Myocyte (in vitro differentiated cells): ENCODE data around the gene OR2V2. TPM values are rescaled to one million over a fixed set of nuclear protein-coding genes. Genes with fewer than 3 reads are reported as not detected.
"Not testable (repeated sequence)": the region's sequence is repeated elsewhere in the genome, so short reads cannot be mapped to it uniquely, and the experiment has no call there.

Source experiments
- DNase-seq: peaks from one replicate; pipeline ENCODE4 v3.0.0-alpha.2; 2012; ENCODE audit warnings: low read depth
- polyA plus RNA-seq: library from polyadenylated mRNA; unstranded; fragments of >200 nt; gene quantifications from one replicate; pipeline ENCODE4 v1.2.1, GENCODE V29; 2012; ENCODE audit warnings: missing spikeins
- total RNA-seq: library from RNA; depleted of rRNA; stranded (reverse); fragments of >200 nt; gene quantifications from 2 replicates; pipeline ENCODE4 v1.2.3, GENCODE V29; 2014

The OR2V2 gene, protein sequence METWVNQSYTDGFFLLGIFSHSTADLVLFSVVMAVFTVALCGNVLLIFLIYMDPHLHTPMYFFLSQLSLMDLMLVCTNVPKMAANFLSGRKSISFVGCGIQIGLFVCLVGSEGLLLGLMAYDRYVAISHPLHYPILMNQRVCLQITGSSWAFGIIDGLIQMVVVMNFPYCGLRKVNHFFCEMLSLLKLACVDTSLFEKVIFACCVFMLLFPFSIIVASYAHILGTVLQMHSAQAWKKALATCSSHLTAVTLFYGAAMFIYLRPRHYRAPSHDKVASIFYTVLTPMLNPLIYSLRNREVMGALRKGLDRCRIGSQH
- not detected in 2 replicates for total RNA-seq
- polyA plus RNA-seq = not detected

GRCh38 chr5:181146927-181147636 lies at the start of gene OR2V2:
OR2V2 (plus strand) TSS chr5:181147586; CDS start chr5:181154943, 7,357 bp downstream.
- not testable (repeated sequence) for DNase-seq

GRCh38 chr5:181097759-181098491 lies 49.5 kb upstream of the OR2V2 start:
- not testable (repeated sequence) for DNase-seq

GRCh38 chr5:181098762-181099601 lies 48.4 kb upstream of the OR2V2 start:
- no peak for DNase-seq

- no peak for DNase-seq
Measured at GRCh38 chr5:181099602-181100086, 47.7 kb upstream of the OR2V2 start.

GRCh38 chr5:181100121-181100875 lies 47.1 kb upstream of the OR2V2 start:
- DNase-seq = no peak

DNA sequence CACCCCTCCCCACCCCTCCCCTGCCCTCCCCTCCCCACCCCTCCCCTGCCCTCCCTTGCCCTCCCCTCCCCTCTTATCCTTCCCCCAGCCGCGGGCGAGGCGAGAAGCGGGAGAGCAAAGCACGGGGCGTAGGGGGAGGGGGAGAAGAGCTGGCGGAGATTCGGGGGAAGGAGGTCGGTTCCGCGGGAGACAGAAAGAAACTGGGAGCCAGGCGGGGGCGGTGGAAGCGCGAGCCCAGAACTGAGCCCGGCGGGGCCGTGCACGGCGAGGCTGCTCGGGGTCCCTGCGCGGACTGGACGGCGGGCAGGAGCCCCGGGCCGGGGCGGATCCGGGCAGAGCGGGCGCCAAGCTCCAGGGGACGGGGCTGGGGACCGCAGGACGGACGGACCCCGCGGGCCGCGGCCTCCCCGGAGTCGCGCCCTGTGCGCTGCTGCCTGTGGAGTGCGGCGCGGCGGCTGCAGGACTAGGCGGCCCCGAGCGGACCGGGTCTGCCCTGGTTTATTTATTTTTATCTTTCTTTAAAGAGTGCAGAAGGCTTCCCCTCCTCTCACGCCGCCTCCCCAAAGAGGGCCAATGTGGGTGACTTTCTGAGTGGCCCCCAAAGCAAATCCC lies 46.2 kb upstream of the OR2V2 start:
- DNase-seq = not testable (repeated sequence)

GRCh38 chr5:181101930-181102674 lies 45.3 kb upstream of the OR2V2 start:
- not testable (repeated sequence) for DNase-seq

DNA sequence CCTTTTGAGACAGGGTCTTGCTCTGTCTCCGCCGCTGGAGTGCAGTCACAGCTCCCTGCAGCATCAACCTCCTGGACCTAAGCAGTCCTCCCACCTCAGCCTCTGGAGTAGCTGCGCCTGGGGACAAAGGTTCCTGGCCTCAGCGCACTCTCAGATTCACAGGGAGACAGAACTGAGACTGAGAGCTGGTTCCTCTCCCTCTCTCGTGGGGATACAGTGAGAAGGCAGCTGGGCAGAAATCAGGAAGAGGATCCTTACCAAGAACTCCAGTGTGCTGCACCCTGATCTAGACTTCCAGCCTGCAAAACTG lies 43.2 kb upstream of the OR2V2 start:
- not testable (repeated sequence) for DNase-seq

GRCh38 chr5:181104606-181105390 lies 42.6 kb upstream of the OR2V2 start:
- not testable (repeated sequence) for DNase-seq

DNA sequence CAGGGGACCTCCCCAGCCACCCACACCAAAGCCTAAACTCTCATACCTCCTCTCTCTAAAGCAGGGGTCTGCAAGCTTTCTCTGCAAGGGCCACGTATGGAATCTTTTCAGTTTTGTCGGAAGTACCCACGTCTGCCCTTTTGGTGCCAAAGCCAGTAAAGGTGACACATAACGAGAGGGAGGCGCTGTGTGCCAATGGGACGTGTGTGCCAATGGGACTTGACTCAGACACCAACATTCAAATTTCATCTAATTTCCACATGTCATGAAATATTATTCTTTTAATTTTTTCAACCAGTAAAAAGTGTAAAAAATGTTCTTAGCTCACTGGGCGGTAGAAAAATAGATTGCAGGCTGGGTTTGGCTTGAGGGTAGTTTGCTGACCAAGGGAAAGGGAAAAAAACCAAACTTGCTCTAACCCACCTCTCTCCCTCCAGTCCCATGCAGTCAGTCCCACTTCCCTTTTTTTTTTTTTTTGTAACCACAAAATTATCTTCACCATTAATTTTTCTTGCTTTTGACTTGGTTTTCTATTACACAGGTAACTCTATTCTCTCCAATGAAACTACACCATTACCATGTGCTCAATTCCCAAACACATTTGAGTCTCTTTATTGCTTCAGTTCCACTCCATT lies 41.9 kb upstream of the OR2V2 start:
- DNase-seq = no peak

- DNase-seq = no peak
Measured at GRCh38 chr5:181107699-181108098, 39.7 kb upstream of the OR2V2 start.

GRCh38 chr5:181108578-181109165 lies 38.7 kb upstream of the OR2V2 start:
- DNase-seq = no peak

- no peak for DNase-seq
Measured at GRCh38 chr5:181109489-181110013, 37.8 kb upstream of the OR2V2 start.

DNA sequence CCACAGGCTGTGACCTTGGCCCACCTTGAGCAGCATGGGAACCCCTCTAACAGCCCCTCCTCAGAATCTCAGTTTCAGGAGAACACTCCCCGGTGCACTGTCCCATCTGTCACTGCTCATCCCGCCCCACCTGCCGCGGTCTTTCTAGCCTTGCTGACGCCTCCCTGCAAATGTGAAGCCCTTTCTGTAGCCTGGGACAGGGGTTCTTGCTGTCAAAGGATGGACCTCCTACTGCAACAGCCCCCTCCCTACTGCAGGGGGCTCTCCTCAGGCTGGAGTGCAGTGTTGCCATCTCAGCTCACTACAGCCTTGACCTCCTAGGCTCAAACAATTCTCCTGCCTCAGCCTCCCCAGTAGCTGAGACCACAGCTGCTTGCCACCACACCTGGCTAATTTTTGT lies 36.4 kb upstream of the OR2V2 start:
- DNase-seq = no peak

DNA sequence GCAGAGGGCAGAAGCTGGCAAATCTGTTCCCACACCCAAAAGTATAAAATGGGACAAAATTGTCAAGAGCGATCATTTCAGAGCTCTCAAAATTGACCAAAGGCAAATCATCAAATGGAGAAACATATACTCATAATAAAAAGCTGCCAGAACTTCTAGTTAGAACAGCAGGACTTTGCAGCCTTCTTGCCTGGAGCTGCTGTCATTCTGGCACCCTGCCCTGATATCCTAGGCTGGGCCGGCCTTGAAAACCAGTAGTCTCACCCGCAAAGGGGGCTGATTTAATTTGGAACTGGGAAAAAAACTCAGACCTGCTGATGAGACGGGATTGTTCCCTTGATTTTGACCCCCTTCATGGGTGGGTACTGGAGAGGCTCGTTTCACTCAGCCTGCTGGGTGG lies 34.9 kb upstream of the OR2V2 start:
- DNase-seq = no peak

- DNase-seq = not testable (repeated sequence)
Measured at GRCh38 chr5:181113572-181113971, 33.8 kb upstream of the OR2V2 start.

DNA sequence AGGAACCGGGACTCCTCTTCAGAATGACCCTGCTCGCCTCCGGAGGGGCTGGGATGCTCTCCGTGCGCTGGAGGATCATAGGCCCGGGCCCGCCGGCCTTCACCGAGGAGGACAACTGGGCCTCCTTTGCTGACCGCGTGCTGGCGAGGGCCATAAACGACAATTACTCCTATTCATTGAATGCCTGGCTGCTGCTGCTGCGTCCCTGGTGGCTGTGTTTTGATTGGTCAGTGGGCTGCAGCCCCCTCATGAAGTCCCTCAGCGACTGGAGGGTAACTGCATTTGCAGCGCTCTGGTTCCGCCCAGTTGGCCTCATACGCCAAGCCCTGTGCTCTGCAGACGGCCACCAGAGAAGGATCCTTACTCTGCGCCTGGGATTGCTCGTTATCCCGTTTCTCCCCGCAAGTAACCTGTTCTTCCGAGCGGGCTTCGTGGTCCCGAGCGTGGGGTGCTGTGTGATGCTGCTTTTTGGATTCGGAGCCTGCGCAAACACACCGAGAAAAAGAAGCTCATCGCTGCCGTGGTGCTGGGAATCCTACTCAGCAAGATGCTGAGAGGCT lies 33.0 kb upstream of the OR2V2 start:
- DNase-seq = no peak
